HEK293T (cell line): ENCODE measurements around the gene KIAA1210.

ENCODE experiments used
- CTCF ChIA-PET: fragments of 350-600 bp; formaldehyde crosslinking; extraction: SDS; loops from one replicate; lab custom pipeline; 2021; ENCODE audit warnings: antibody characterized with exemption, inconsistent platforms; lab: Yijun Ruan, JAX
- POLR2A ChIA-PET: fragments of 350-600 bp; formaldehyde crosslinking; extraction: SDS; loops from one replicate; lab custom pipeline; 2020; ENCODE audit warnings: antibody characterized with exemption, inconsistent platforms; lab: Yijun Ruan, JAX
- DNase-seq: peaks from one replicate; pipeline ENCODE4 v3.0.0; 2012; ENCODE audit warnings: mixed read lengths; ENCODE audit errors: extremely low spot score
- ARNT ChIP-seq: fragments of 450-650 bp; IDR thresholded peaks from 2 replicates; pipeline ENCODE4 v1.6.1; 2017; ENCODE audit warnings: mild to moderate bottlenecking
- BHLHE40 ChIP-seq: fragments of 450-650 bp; IDR thresholded peaks from 2 replicates; pipeline ENCODE4 v1.6.1; 2016; ENCODE audit warnings: mild to moderate bottlenecking, moderate library complexity, borderline replicate concordance
- CTBP1 ChIP-seq: fragments of 450-650 bp; IDR thresholded peaks from 2 replicates; pipeline ENCODE4 v1.6.1; 2016; ENCODE audit warnings: borderline replicate concordance
- ELF4 ChIP-seq: fragments of 450-650 bp; IDR thresholded peaks from 2 replicates; pipeline ENCODE4 v1.6.1; 2017; ENCODE audit warnings: antibody characterized with exemption
- FOXA1 ChIP-seq: fragments of 450-650 bp; IDR thresholded peaks from 2 replicates; pipeline ENCODE4 v1.6.1; 2016; ENCODE audit warnings: mild to moderate bottlenecking
- FOXK2 ChIP-seq: fragments of 450-650 bp; IDR thresholded peaks from 2 replicates; pipeline ENCODE4 v1.6.1; 2016; ENCODE audit warnings: mild to moderate bottlenecking
- FOXM1 ChIP-seq: fragments of 450-650 bp; IDR thresholded peaks from 2 replicates; pipeline ENCODE4 v1.6.1; 2017; ENCODE audit warnings: mild to moderate bottlenecking, borderline replicate concordance
- HDGF ChIP-seq: fragments of 450-650 bp; IDR thresholded peaks from 2 replicates; pipeline ENCODE4 v1.6.1; 2017; ENCODE audit warnings: antibody characterized with exemption, borderline replicate concordance
- L3MBTL2 ChIP-seq: fragments of 450-650 bp; conservative IDR thresholded peaks from 2 replicates; pipeline ENCODE4 v1.6.1; 2016; ENCODE audit warnings: mild to moderate bottlenecking
- LEF1 ChIP-seq: fragments of 450-650 bp; IDR thresholded peaks from 2 replicates; pipeline ENCODE4 v1.6.1; 2017; ENCODE audit warnings: mild to moderate bottlenecking, borderline replicate concordance
- NFRKB ChIP-seq: fragments of 450-650 bp; IDR thresholded peaks from 2 replicates; pipeline ENCODE4 v1.6.1; 2016; ENCODE audit warnings: mild to moderate bottlenecking, moderate library complexity
- PKNOX1 ChIP-seq: fragments of 450-650 bp; IDR thresholded peaks from 2 replicates; pipeline ENCODE4 v1.6.1; 2016
- SP1 ChIP-seq: fragments of 450-650 bp; IDR thresholded peaks from 2 replicates; pipeline ENCODE4 v1.6.1; 2017
- SUZ12 ChIP-seq: fragments of 450-650 bp; IDR thresholded peaks from 2 replicates; pipeline ENCODE4 v1.6.1; 2016; ENCODE audit warnings: mild to moderate bottlenecking
- TARDBP ChIP-seq: fragments of 450-650 bp; IDR thresholded peaks from 2 replicates; pipeline ENCODE4 v1.6.1; 2016
- ZNF384 ChIP-seq: fragments of 450-650 bp; IDR thresholded peaks from 2 replicates; pipeline ENCODE4 v1.6.1; 2016

Gene KIAA1210

GRCh38 chrX:119145241-119145653, 17.6 kb upstream of the KIAA1210 start:
- peak; percentile 42 for DNase-seq
- ChIA-PET POLR2A (no interaction called here), CTCF (no interaction called here)
- TF ChIP-seq SP1 = no peak
- no peak for TF ChIP-seq FOXA1
- TF ChIP-seq CTBP1 = no peak
- no peak for TF ChIP-seq ZNF384
- TF ChIP-seq BHLHE40 = no peak
- no peak for TF ChIP-seq SUZ12
- TF ChIP-seq FOXM1 = no peak
- no peak for TF ChIP-seq HDGF
- no peak for TF ChIP-seq L3MBTL2
- no peak for TF ChIP-seq PKNOX1
- TF ChIP-seq LEF1 = no peak
- no peak for TF ChIP-seq FOXK2
- TF ChIP-seq ARNT = no peak
- no peak for TF ChIP-seq NFRKB
- no peak for TF ChIP-seq ELF4
- no peak for TF ChIP-seq TARDBP

- ChIA-PET POLR2A (no interaction called here), CTCF (no interaction called here)
- TF ChIP-seq PKNOX1 = no peak
- no peak for TF ChIP-seq BHLHE40
- TF ChIP-seq ZNF384 = no peak
- no peak for TF ChIP-seq FOXK2
- no peak for TF ChIP-seq LEF1
- TF ChIP-seq TARDBP = no peak
- no peak for TF ChIP-seq FOXM1
- TF ChIP-seq ELF4 = no peak
- no peak for TF ChIP-seq L3MBTL2
- TF ChIP-seq HDGF = no peak
- TF ChIP-seq SP1 = no peak
- TF ChIP-seq SUZ12 = no peak
- no peak for TF ChIP-seq CTBP1
- TF ChIP-seq FOXA1 = no peak
- TF ChIP-seq NFRKB = no peak
- TF ChIP-seq ARNT = no peak
- no peak for DNase-seq
These were observed 6.9 kb upstream of the KIAA1210 start for GRCh38 chrX:119134466-119134865.

- DNase-seq = no peak
- ChIA-PET CTCF (interaction anchor here (0.8 kb wide), 1 partner anchor 14 kb away, joined by 3 read pairs; no protein-coding TSS in a partner anchor), POLR2A (no interaction called here)
- TF ChIP-seq HDGF (no peak), FOXM1 (no peak)
These were observed 5.3 kb upstream of the KIAA1210 start for GRCh38 chrX:119132961-119133360.

GRCh38 chrX:119132316-119132715, 4.7 kb upstream of the KIAA1210 start:
- CTCF ChIA-PET = interaction anchor here (0.7 to 0.8 kb wide), 2 partner anchors 13 to 14 kb away, joined by 3 to 4 read pairs; no protein-coding TSS in a partner anchor
- POLR2A ChIA-PET = no interaction called here
- DNase-seq = no peak
- TF ChIP-seq ZNF384 (no peak), SUZ12 (no peak), BHLHE40 (no peak), SP1 (no peak), L3MBTL2 (no peak), CTBP1 (no peak), LEF1 (no peak), ARNT (no peak), HDGF (no peak), FOXK2 (no peak), NFRKB (no peak), PKNOX1 (no peak), TARDBP (no peak), FOXA1 (no peak), ELF4 (no peak), FOXM1 (no peak)

GRCh38 chrX:119130911-119131310, 3.3 kb upstream of the KIAA1210 start:
- no peak for TF ChIP-seq ZNF384
- no peak for TF ChIP-seq CTBP1
- TF ChIP-seq BHLHE40 = no peak
- no peak for TF ChIP-seq NFRKB
- TF ChIP-seq FOXK2 = no peak
- TF ChIP-seq SUZ12 = no peak
- no peak for TF ChIP-seq SP1
- no peak for TF ChIP-seq L3MBTL2
- ChIA-PET POLR2A (no interaction called here), CTCF (interaction anchor here (2.3 kb wide), 1 partner anchor 12 kb away, joined by 10 read pairs; no protein-coding TSS in a partner anchor)
- DNase-seq = no peak

- ChIA-PET CTCF (interaction anchor here (0.9 kb wide), 1 partner anchor 28 kb away, joined by 4 read pairs; no protein-coding TSS in a partner anchor), POLR2A (no interaction called here)
- TF ChIP-seq FOXA1 (no peak), FOXM1 (no peak), ARNT (no peak), ELF4 (no peak), SP1 (no peak), TARDBP (no peak), NFRKB (no peak), BHLHE40 (no peak), HDGF (no peak), LEF1 (no peak), SUZ12 (no peak), ZNF384 (no peak)
- DNase-seq = no peak
These were observed 6.3 kb downstream of the KIAA1210 start for GRCh38 chrX:119121341-119121740.
